Neural progenitor cell (in vitro differentiated cells): ENCODE measurements around the gene IL4I1.

Source experiments
- EZH2 ChIP-seq: fragments of 200-600 bp; sonication (generic); IDR thresholded peaks from 2 replicates; pipeline ENCODE4 v1.6.1; 2017; ENCODE audit warnings: antibody characterized with exemption, mild to moderate bottlenecking, moderate library complexity
- EZH2phosphoT487 ChIP-seq: fragments of 200-600 bp; sonication (generic); IDR thresholded peaks from 2 replicates; pipeline ENCODE4 v1.6.1; 2017; ENCODE audit warnings: antibody characterized with exemption
- TF ChIP-seq, protein P1 (sequence below): fragments of 200-600 bp; sonication (generic); IDR thresholded peaks from 2 replicates; pipeline ENCODE4 v1.5.1; 2017; ENCODE audit warnings: antibody characterized with exemption, mild to moderate bottlenecking

DNA sequence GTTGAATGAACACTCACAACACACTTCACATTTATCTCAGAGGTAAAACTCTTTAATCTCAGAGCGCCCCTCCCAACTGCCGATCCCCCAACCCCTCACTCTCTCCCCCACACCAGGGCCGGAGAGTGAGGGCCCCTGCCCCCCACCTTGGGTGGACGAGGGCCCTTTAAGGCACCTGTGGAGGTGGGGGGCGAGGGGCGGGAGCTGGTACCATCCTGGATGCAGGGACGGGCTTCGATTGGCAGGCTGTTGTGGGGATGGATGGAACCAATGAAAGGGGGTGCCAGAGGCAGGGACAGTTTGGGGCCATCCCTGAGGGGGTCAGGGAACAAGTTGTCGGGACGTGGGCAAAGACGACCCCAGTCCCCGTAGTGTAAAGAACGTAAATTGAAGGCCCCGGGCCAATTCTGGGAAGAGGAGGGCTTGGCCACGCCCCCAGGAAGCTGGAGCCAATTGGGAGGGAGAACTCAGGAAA lies 27.6 kb downstream of the IL4I1 start:
- TF ChIP-seq, protein P1, sequence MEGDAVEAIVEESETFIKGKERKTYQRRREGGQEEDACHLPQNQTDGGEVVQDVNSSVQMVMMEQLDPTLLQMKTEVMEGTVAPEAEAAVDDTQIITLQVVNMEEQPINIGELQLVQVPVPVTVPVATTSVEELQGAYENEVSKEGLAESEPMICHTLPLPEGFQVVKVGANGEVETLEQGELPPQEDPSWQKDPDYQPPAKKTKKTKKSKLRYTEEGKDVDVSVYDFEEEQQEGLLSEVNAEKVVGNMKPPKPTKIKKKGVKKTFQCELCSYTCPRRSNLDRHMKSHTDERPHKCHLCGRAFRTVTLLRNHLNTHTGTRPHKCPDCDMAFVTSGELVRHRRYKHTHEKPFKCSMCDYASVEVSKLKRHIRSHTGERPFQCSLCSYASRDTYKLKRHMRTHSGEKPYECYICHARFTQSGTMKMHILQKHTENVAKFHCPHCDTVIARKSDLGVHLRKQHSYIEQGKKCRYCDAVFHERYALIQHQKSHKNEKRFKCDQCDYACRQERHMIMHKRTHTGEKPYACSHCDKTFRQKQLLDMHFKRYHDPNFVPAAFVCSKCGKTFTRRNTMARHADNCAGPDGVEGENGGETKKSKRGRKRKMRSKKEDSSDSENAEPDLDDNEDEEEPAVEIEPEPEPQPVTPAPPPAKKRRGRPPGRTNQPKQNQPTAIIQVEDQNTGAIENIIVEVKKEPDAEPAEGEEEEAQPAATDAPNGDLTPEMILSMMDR, result no peak
- TF ChIP-seq EZH2 (no peak), EZH2phosphoT487 (no peak)
